ENCODE data around the gene ATXN7L2.
"Not testable (repeated sequence)": the region's sequence is repeated elsewhere in the genome, so short reads cannot be mapped to it uniquely, and the experiment has no call there.

DNA sequence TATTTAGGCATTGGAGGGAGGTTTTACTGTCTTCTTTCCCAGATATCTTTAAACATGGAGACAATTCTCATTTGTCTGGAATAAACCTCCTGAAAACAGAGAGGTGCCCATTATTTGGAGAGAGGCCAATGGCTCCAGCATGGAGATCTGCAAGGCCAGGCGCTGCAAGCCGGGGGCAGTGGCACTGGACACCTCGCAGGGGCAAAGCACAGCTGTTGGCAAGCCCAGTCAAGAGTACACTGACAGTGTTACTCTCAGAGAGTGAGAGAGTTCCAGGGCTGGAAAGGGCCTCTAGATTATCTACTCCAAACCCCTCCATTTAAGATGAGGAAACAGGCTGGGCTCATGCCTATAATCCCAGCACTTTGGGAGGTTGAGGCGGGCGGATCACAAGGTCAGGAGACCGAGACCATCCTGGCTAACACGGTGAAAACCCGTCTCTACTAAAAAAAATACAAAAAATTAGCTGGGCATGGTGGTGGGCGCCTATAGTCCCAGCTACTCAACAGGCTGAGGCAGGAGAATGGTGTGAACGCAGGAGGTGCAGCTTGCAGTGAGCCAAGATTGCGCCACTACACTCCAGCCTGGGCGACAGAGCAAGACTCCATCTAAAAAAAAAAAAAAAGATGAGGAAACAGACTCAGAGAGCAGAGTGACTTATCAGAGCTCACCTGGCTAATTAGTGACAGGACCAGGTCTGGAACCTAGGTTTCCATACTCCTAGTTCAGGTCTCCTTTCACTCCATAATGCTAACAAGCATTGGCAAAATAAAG lies 10.2 kb upstream of the ATXN7L2 start:
- TF ChIP-seq, protein P1, sequence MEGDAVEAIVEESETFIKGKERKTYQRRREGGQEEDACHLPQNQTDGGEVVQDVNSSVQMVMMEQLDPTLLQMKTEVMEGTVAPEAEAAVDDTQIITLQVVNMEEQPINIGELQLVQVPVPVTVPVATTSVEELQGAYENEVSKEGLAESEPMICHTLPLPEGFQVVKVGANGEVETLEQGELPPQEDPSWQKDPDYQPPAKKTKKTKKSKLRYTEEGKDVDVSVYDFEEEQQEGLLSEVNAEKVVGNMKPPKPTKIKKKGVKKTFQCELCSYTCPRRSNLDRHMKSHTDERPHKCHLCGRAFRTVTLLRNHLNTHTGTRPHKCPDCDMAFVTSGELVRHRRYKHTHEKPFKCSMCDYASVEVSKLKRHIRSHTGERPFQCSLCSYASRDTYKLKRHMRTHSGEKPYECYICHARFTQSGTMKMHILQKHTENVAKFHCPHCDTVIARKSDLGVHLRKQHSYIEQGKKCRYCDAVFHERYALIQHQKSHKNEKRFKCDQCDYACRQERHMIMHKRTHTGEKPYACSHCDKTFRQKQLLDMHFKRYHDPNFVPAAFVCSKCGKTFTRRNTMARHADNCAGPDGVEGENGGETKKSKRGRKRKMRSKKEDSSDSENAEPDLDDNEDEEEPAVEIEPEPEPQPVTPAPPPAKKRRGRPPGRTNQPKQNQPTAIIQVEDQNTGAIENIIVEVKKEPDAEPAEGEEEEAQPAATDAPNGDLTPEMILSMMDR (IDR thresholded peaks at IDR 0.05) = not testable (repeated sequence)
- not testable (repeated sequence) for TF ChIP-seq ZFX (IDR thresholded peaks at IDR 0.05; ENCODE audit: borderline replicate concordance)

All from 22Rv1 (cell line).